Measurements from ENCODE around the gene SNUPN. TPM values are rescaled to one million over a fixed set of nuclear protein-coding genes. Genes with fewer than 3 reads are reported as not detected.
"Not testable (repeated sequence)": the region's sequence is repeated elsewhere in the genome, so short reads cannot be mapped to it uniquely, and the experiment has no call there.

SNUPN gene
- total RNA-seq, 1 experiment from 2014 or later: 28.9 TPM

DNA sequence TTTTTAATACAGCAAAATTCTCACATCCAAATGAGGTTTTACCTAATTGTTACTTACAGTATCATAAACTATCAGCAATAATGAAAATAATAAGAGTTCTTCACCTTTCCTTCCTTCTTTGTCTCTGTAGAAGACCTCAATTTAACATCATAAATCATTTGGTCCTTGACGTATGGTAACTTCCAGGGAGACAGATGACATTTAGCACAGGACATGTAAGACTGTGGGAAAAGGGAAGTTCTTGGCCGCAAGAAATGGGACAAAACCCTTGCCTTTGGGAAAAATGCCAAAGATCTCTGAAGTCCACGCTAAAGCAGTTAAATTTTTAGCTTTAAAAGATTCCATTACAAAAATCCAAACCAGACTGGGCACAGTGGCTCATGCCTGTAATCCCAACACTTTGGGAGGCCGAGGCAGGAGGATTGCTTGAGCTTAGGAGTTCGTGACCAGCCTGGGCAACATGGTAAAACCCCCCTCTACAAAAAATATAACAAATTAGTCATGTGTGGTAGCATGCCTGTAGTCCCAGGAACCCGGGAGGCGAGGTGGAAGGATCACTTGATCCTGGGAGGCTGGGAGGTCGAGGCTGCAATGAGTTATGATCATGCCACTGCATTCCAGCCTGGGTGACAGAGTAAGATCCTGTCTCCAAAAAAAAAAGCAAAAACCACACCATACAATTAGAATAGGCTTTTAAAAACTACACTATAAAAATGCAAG is 55.2 kb downstream of the SNUPN start:
- CTCF ChIA-PET: interaction anchor here (0.6 to 1.1 kb wide), 4 partner anchors 10 to 106 kb away, joined by 3 to 4 read pairs (median 4); no protein-coding TSS in a partner anchor
- POLR2A ChIA-PET: interaction anchor here (1.4 to 3.8 kb wide), 2 partner anchors 8 to 26 kb away, joined by 3 to 10 read pairs; partner anchors contain the start of gene PTPN9
- no TSS peak for BruUV-seq (replicated peaks)
- no peak for TF ChIP-seq CTCF (IDR thresholded peaks at IDR 0.05; ENCODE audit: unreplicated experiment)
- H3K4me3 Mint-ChIP-seq (ENCODE audit: unreplicated experiment): no peak overlapping the region
- H3K36me3 Mint-ChIP-seq (ENCODE audit: insufficient read depth, unreplicated experiment): no peaks in the 10 kb centered on the region
- no peaks in the 10 kb centered on the region for H3K9me3 Mint-ChIP-seq (ENCODE audit: unreplicated experiment)
- H3K4me1 Mint-ChIP-seq (ENCODE audit: insufficient read depth, unreplicated experiment): peaks cover 13% of the 10 kb centered on the region
- H3K27me3 Mint-ChIP-seq (ENCODE audit: insufficient read depth, unreplicated experiment): no peaks in the 10 kb centered on the region
- DNase-seq (ENCODE audit: unreplicated experiment): no peak
- no peak overlapping the region for H3K27ac Mint-ChIP-seq (ENCODE audit: low read depth, unreplicated experiment)
- intact Hi-C loops (cut with micrococcal nuclease): loop anchor here (10.0 kb wide), 2 partner anchors 55 to 75 kb away; partner anchors contain the start of genes IMP3 and SNX33

- Mint-ChIP-seq H3K4me1 (ENCODE audit: insufficient read depth, unreplicated experiment) (no peaks in the 10 kb centered on the region), H3K36me3 (ENCODE audit: insufficient read depth, unreplicated experiment) (no peaks in the 10 kb centered on the region), H3K27ac (ENCODE audit: low read depth, unreplicated experiment) (no peak overlapping the region), H3K4me3 (ENCODE audit: unreplicated experiment) (no peak overlapping the region), H3K27me3 (ENCODE audit: insufficient read depth, unreplicated experiment) (no peaks in the 10 kb centered on the region), H3K9me3 (ENCODE audit: unreplicated experiment) (no peaks in the 10 kb centered on the region)
- no peak for DNase-seq (ENCODE audit: unreplicated experiment)
- no peak for TF ChIP-seq CTCF (IDR thresholded peaks at IDR 0.05; ENCODE audit: unreplicated experiment)
- no TSS peak for BruUV-seq (replicated peaks)
- ChIA-PET CTCF (interaction anchor here (0.6 to 0.9 kb wide), 3 partner anchors 17 to 441 kb away, joined by 3 read pairs; no protein-coding TSS in a partner anchor), POLR2A (interaction anchor here (0.7 to 1.7 kb wide), 3 partner anchors 10 to 75 kb away, joined by 3 to 5 read pairs (median 3); partner anchors contain the start of genes IMP3 and PTPN9)
- intact Hi-C loops (cut with micrococcal nuclease): no loop called here
These were observed 60.2 kb downstream of the SNUPN start for GRCh38 chr15:75565062-75565970.

DNA sequence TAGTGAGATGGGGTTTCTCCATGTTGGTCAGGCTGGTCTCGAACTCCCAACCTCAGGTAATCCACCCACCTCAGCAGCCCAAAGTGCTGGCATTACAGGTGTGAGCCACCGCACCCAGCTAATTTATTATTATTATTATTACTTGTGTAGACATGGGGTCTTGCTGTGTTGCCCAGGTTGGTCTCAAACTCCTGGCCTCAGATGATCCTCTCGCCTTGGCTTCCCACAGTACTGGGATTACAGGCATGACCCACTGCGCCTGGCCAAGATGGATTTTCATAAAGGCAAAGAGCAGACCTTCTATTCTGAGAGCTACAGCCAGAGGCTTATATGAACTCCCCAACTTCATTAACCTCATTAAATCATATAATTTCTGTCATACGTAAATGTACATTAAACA is 63.6 kb downstream of the SNUPN start:
- H3K36me3 Mint-ChIP-seq (ENCODE audit: insufficient read depth, unreplicated experiment): peaks cover 6% of the 10 kb centered on the region
- no peak for TF ChIP-seq CTCF (IDR thresholded peaks at IDR 0.05; ENCODE audit: unreplicated experiment)
- H3K27ac Mint-ChIP-seq (ENCODE audit: low read depth, unreplicated experiment): no peak overlapping the region
- CTCF ChIA-PET: interaction anchor here (0.6 to 1.3 kb wide), 4 partner anchors 15 to 97 kb away, joined by 3 to 5 read pairs (median 3); partner anchors contain the start of gene SNX33
- H3K4me3 Mint-ChIP-seq (ENCODE audit: unreplicated experiment): no peak overlapping the region
- H3K9me3 Mint-ChIP-seq (ENCODE audit: unreplicated experiment): no peaks in the 10 kb centered on the region
- POLR2A ChIA-PET: no interaction called here
- no peak for DNase-seq (ENCODE audit: unreplicated experiment)
- no peaks in the 10 kb centered on the region for H3K27me3 Mint-ChIP-seq (ENCODE audit: insufficient read depth, unreplicated experiment)
- no peaks in the 10 kb centered on the region for H3K4me1 Mint-ChIP-seq (ENCODE audit: insufficient read depth, unreplicated experiment)
- intact Hi-C loops (cut with micrococcal nuclease): no loop called here
- no TSS peak for BruUV-seq (replicated peaks)

DNA sequence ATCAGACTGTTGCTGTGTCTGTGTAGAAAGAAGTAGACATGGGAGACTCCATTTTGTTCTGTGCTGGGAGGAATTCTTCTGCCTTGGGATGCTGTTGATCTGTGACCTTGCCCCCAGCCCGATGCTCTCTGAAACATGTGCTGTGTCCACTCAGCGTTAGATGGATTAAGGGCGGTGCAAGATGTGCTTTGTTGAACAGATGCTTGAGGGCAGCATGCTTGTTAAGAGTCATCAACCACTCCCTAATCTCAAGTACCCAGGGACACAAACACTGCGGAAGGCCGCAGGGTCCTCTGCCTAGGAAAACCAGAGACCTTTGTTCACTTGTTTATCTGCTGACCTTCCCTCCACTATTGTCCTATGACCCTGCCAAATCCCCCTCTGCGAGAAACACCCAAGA is 66.2 kb downstream of the SNUPN start:
- CTCF ChIA-PET; POLR2A ChIA-PET; H3K27me3 Mint-ChIP-seq (ENCODE audit: insufficient read depth, unreplicated experiment); H3K36me3 Mint-ChIP-seq (ENCODE audit: insufficient read depth, unreplicated experiment); DNase-seq (ENCODE audit: unreplicated experiment); intact Hi-C loops (cut with micrococcal nuclease); BruUV-seq (replicated peaks); H3K9me3 Mint-ChIP-seq (ENCODE audit: unreplicated experiment); H3K4me1 Mint-ChIP-seq (ENCODE audit: insufficient read depth, unreplicated experiment); H3K27ac Mint-ChIP-seq (ENCODE audit: low read depth, unreplicated experiment); H3K4me3 Mint-ChIP-seq (ENCODE audit: unreplicated experiment): not testable (repeated sequence)

GRCh38 chr15:75558955-75559354 is 66.6 kb downstream of the SNUPN start:
- POLR2A ChIA-PET: interaction anchor here (1.2 kb wide), 1 partner anchor 47 kb away, joined by 3 read pairs; no protein-coding TSS in a partner anchor
- BruUV-seq (replicated peaks); H3K36me3 Mint-ChIP-seq (ENCODE audit: insufficient read depth, unreplicated experiment); H3K4me1 Mint-ChIP-seq (ENCODE audit: insufficient read depth, unreplicated experiment); H3K4me3 Mint-ChIP-seq (ENCODE audit: unreplicated experiment); H3K27me3 Mint-ChIP-seq (ENCODE audit: insufficient read depth, unreplicated experiment); CTCF ChIA-PET; intact Hi-C loops (cut with micrococcal nuclease); DNase-seq (ENCODE audit: unreplicated experiment); H3K9me3 Mint-ChIP-seq (ENCODE audit: unreplicated experiment); H3K27ac Mint-ChIP-seq (ENCODE audit: low read depth, unreplicated experiment): not testable (repeated sequence)

Data from MCF 10A (cell line).